ENCODE measurements around the gene KIF26A.

Gene KIF26A

DNA sequence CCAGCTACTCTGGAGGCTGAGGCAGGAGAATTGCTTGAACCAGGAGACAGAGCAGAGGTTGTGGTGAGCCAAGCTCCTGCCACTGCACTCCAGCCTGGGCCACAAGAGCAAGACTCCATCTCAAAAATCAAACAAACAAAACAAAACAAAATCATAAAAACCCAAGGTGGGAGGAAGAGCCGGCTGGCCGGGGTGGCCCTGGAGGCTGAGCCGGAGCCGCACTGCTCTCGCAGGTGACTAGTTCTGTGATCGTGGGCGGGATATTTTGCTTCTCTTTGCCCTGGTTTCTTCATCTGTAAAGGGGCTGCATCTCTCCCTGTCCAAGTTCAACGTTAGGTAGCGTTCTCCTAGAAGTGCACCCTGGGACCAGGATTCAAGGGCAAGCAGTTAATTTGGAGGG is 73.4 kb downstream of the KIF26A start:
- no peak for TF ChIP-seq MYC (IDR thresholded peaks at IDR 0.05; ENCODE audit: low read depth, low read length)
- TF ChIP-seq, protein P1, sequence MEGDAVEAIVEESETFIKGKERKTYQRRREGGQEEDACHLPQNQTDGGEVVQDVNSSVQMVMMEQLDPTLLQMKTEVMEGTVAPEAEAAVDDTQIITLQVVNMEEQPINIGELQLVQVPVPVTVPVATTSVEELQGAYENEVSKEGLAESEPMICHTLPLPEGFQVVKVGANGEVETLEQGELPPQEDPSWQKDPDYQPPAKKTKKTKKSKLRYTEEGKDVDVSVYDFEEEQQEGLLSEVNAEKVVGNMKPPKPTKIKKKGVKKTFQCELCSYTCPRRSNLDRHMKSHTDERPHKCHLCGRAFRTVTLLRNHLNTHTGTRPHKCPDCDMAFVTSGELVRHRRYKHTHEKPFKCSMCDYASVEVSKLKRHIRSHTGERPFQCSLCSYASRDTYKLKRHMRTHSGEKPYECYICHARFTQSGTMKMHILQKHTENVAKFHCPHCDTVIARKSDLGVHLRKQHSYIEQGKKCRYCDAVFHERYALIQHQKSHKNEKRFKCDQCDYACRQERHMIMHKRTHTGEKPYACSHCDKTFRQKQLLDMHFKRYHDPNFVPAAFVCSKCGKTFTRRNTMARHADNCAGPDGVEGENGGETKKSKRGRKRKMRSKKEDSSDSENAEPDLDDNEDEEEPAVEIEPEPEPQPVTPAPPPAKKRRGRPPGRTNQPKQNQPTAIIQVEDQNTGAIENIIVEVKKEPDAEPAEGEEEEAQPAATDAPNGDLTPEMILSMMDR (IDR thresholded peaks at IDR 0.05; ENCODE audit: low read depth, low read length), result no peak
- TF ChIP-seq, protein P2, sequence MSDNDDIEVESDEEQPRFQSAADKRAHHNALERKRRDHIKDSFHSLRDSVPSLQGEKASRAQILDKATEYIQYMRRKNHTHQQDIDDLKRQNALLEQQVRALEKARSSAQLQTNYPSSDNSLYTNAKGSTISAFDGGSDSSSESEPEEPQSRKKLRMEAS (IDR thresholded peaks at IDR 0.05; ENCODE audit: low read depth, low read length), result no peak
- no peak for TF ChIP-seq POLR2A (IDR thresholded peaks at IDR 0.05; ENCODE audit: extremely low read depth, insufficient read length)
- no peak overlapping the region for H3K4me3 ChIP-seq (ENCODE audit: low read depth, low read length)
- DNase-seq (ENCODE audit: low read depth), result no peak

DNA sequence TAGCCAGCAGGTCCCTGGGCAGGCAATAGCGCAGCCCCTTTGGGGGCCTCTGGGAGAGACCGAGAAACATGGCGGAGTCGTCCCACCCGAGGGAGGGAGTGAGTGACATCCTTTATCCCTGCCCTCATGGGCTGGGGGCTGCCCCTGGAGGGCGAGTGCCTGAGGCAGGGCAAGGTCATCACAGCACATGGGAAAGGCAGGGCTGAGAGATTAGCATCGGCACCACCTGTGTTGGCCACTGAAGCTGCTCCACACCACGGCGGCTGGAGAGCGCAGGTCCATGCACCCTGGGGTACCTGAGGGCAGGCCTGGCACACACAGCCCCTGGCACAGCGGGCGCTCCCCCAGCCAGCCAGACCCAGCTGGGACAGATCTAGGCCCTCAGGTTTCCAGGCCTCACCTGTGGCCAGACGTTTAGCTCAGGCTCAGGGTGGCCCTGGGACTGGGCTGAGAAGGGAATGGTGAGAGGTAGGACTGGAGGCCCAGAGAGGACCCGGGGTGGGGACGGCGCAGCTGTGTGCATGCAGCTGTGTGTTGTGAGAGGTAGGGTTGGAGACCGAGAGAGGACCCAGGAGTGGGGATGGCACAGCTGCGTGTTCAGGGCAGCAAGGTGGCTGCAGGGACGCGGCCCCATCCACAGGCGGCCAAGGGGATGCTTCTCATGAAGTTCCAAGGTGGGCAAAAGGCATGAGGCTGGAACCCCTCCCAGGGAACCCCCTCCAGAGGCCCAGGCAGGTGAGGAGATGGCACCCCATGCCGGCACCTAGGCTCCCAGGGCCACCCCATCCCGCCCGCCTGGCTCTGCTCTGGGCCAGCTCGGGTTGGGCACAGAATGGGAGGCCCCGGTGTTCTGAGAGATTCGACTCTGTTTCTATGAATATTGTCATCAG is 74.1 kb downstream of the KIF26A start:
- TF ChIP-seq, protein P2 (IDR thresholded peaks at IDR 0.05; ENCODE audit: low read depth, low read length), result no peak
- TF ChIP-seq POLR2A (IDR thresholded peaks at IDR 0.05; ENCODE audit: extremely low read depth, insufficient read length), result no peak
- TF ChIP-seq MYC (IDR thresholded peaks at IDR 0.05; ENCODE audit: low read depth, low read length), result no peak
- TF ChIP-seq, protein P1 (IDR thresholded peaks at IDR 0.05; ENCODE audit: low read depth, low read length), result no peak
- H3K4me3 ChIP-seq (ENCODE audit: low read depth, low read length), result no peak overlapping the region
- no peak for DNase-seq (ENCODE audit: low read depth)

DNA sequence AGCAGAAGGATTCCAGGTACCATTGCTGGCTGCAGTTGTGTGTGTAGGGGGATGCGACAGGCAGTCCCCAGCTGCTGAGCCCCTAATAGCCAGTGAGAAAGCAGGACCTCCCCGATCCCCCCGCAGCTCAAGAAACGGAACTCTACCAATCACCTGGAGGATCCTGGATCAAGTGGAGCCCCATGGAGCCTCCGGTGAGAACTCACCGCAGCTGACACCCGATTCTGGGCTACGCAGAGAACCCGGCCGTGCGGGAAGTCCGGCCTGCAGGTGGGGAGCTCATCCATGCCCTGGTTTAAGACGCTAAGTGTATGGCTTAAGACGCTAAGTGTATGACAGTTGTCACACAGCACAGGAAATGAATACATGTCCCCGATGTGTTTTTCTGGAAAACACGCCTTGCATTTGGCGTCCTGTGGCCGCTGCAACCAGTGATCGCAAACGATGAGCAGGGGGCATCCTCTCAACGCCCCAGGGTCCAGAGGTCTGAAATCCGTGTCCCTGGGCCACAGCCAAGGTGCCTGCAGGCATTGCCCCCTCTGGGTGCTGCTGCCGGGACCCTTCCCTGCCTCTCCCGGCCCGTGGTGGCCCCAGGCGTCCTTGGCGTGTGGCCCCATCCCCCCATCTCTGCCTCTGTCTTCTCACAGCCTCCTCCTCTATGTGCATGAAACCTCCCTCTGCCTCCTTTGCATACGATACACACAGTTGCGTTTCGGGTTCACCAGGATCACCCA is 75.1 kb downstream of the KIF26A start:
- TF ChIP-seq, protein P2 (IDR thresholded peaks at IDR 0.05; ENCODE audit: low read depth, low read length), result no peak
- TF ChIP-seq POLR2A (IDR thresholded peaks at IDR 0.05; ENCODE audit: extremely low read depth, insufficient read length), result no peak
- TF ChIP-seq, protein P1 (IDR thresholded peaks at IDR 0.05; ENCODE audit: low read depth, low read length), result no peak
- no peak for TF ChIP-seq MYC (IDR thresholded peaks at IDR 0.05; ENCODE audit: low read depth, low read length)
- no peak for DNase-seq (ENCODE audit: low read depth)
- no peak overlapping the region for H3K4me3 ChIP-seq (ENCODE audit: low read depth, low read length)

DNA sequence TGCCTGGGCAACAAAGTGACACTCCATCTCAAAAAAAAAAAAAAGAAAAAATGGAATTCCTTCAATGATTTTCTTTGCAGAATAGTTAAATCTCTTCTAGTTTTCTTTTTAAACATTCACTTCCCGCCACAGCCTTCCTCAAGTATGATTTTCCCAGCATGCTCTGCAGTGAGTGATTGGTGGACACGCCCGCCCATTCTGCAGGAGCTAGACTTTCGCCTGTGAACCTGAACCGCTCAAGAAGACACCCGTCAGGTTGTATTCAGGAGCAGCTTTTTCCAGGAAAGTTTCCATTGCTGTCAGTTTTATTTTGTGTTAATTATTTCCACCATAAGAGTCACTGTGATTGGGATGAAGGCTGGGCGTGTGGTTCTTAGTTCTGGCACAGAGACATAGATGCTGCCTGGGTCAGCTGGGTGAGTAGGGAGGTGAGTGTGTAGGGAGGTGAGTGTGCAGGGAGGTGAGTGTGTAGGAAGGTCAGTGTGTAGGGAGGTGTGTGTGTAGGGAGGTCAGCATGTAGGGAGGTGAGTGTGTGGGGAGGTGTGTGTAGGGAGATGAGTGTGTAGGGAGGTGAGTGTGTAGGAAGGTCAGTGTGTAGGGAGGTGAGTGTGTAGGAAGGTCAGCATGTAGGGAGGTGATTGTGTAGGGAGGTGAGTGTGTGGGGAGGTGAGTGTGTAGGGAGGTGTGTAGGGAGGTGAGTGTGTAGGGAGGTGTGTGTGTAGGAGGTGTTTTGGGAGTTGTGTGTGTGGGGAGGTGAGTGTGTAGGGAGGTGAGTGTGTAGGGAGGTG is 76.2 kb downstream of the KIF26A start:
- no peak for DNase-seq (ENCODE audit: low read depth)
- TF ChIP-seq, protein P2 (IDR thresholded peaks at IDR 0.05; ENCODE audit: low read depth, low read length), result no peak
- TF ChIP-seq, protein P1 (IDR thresholded peaks at IDR 0.05; ENCODE audit: low read depth, low read length), result no peak
- TF ChIP-seq MYC (IDR thresholded peaks at IDR 0.05; ENCODE audit: low read depth, low read length), result no peak
- TF ChIP-seq POLR2A (IDR thresholded peaks at IDR 0.05; ENCODE audit: extremely low read depth, insufficient read length), result no peak
- H3K4me3 ChIP-seq (ENCODE audit: low read depth, low read length), result no peak overlapping the region

DNA sequence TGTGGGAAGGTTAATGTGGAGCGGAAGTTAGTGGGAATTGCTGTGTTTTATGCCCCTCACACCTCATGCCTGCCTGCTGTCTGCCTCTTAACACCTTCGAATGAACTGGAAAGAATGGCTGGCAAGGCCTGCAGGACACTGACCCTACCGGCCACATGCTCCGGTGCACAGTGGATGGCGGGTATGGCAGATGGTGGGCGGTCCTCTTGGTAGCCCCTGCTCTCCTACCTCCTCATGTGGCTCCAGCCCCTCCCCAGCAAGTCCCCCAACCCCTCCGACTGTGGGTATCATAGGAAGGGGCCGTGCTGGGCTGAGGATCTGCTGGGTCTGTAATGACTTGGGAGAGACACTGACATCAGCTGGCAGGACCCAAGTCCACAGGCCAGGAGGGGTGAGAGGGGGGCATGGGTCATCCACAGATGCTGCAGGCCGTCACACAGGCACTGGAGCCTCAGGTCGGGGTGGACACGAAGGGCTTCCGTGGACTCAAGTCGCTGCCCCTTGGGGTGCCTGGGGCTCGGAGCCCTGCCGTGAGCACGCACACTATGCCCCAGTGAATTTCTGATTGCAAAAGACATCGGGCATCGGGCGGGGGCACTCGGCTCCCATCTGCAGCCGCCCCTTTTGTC is 77.4 kb downstream of the KIF26A start:
- TF ChIP-seq, protein P1 (IDR thresholded peaks at IDR 0.05; ENCODE audit: low read depth, low read length), result no peak
- TF ChIP-seq, protein P2 (IDR thresholded peaks at IDR 0.05; ENCODE audit: low read depth, low read length), result no peak
- TF ChIP-seq MYC (IDR thresholded peaks at IDR 0.05; ENCODE audit: low read depth, low read length) (no peak), POLR2A (IDR thresholded peaks at IDR 0.05; ENCODE audit: extremely low read depth, insufficient read length) (no peak)
- H3K4me3 ChIP-seq (ENCODE audit: low read depth, low read length), result no peak overlapping the region
- DNase-seq (ENCODE audit: low read depth), result no peak
